SK-N-MC (cell line): Measurements from ENCODE around the gene HOXC9.
A peak's percentile ranks its signal among the peaks of the same experiment; 100 is the strongest.

Experiments used
- DNase-seq: peaks from one replicate; pipeline ENCODE4 v3.0.0-alpha.2; 2011; ENCODE audit warnings: low read depth, low spot score
- H3K27ac ChIP-seq: fragments of 200-600 bp; sonication (generic); 2 replicates; pipeline ENCODE4 v1.5.1; 2016; ENCODE audit warnings: mixed run types
- H3K36me3 ChIP-seq: fragments of 200-600 bp; sonication (generic); 2 replicates; pipeline ENCODE4 v1.6.1; 2017; ENCODE audit warnings: antibody characterized with exemption, low read length, mixed read lengths; ENCODE audit not compliant: insufficient read depth
- H3K4me3 ChIP-seq: fragments of 200-600 bp; sonication (generic); 2 replicates; pipeline ENCODE4 v1.5.1; 2016
- H3K9ac ChIP-seq: fragments of 200-600 bp; sonication (generic); 2 replicates; pipeline ENCODE4 v1.8.0; 2017; ENCODE audit warnings: mixed run types, mixed read lengths; ENCODE audit not compliant: insufficient read length
- H3K9me3 ChIP-seq: fragments of 200-600 bp; sonication (generic); 2 replicates; pipeline ENCODE4 v1.6.1; 2017; ENCODE audit warnings: low read depth, mild to moderate bottlenecking, antibody characterized with exemption, low read length, moderate library complexity, mixed read lengths
- EZH2 ChIP-seq: fragments of 200-600 bp; sonication (generic); IDR thresholded peaks from one replicate; pipeline ENCODE4 v1.6.1; 2017; ENCODE audit warnings: antibody characterized with exemption
- FOXP2 ChIP-seq: optimal IDR thresholded peaks from 2 replicates; pipeline ENCODE3; 2011; ENCODE audit warnings: mild to moderate bottlenecking, moderate library complexity; ENCODE audit not compliant: insufficient read depth; ENCODE audit errors: extremely low read length, control extremely low read depth
- POLR2AphosphoS5 ChIP-seq: IDR thresholded peaks from 2 replicates; pipeline ENCODE4 v1.6.1; 2012; ENCODE audit warnings: mild to moderate bottlenecking, low read depth, low read length, borderline replicate concordance

HOXC9 gene

GRCh38 chr12:54001283-54002187 is 1.6 kb downstream of the HOXC9 start:
- Histone ChIP-seq H3K4me3 (peak overlapping the region; percentile 99), H3K9ac (peak overlapping the region; percentile 98), H3K36me3 (no peaks in the 10 kb centered on the region), H3K9me3 (no peaks in the 10 kb centered on the region), H3K27ac (no peak overlapping the region)
- no peak for DNase-seq
- TF ChIP-seq EZH2 (no peak), FOXP2 (no peak), POLR2AphosphoS5 (no peak)

GRCh38 chr12:54002278-54002914 is 2.4 kb downstream of the HOXC9 start:
- Histone ChIP-seq H3K9me3 (no peaks in the 10 kb centered on the region), H3K9ac (no peak overlapping the region), H3K36me3 (no peaks in the 10 kb centered on the region), H3K27ac (no peak overlapping the region), H3K4me3 (no peak overlapping the region)
- no peak for DNase-seq
- TF ChIP-seq POLR2AphosphoS5 (no peak), FOXP2 (no peak), EZH2 (no peak)

- no peak overlapping the region for H3K9ac ChIP-seq
- no peak for DNase-seq
- no peak overlapping the region for H3K4me3 ChIP-seq
- H3K9me3 ChIP-seq, result no peaks in the 10 kb centered on the region
- no peaks in the 10 kb centered on the region for H3K36me3 ChIP-seq
- TF ChIP-seq POLR2AphosphoS5, result no peak
- TF ChIP-seq EZH2, result no peak
- no peak for TF ChIP-seq FOXP2
- H3K27ac ChIP-seq, result no peak overlapping the region
Measured at GRCh38 chr12:54002915-54003389, 3.0 kb downstream of the HOXC9 start.

GRCh38 chr12:54003625-54004024 is 3.7 kb downstream of the HOXC9 start:
- no peak for DNase-seq
- TF ChIP-seq EZH2 (no peak), POLR2AphosphoS5 (no peak)
- no peaks in the 10 kb centered on the region for H3K36me3 ChIP-seq
- no peak overlapping the region for H3K4me3 ChIP-seq
- no peaks in the 10 kb centered on the region for H3K9me3 ChIP-seq
- H3K9ac ChIP-seq, result no peak overlapping the region
- H3K27ac ChIP-seq, result no peak overlapping the region

- no peaks in the 10 kb centered on the region for H3K9me3 ChIP-seq
- no peak overlapping the region for H3K9ac ChIP-seq
- no peak for TF ChIP-seq FOXP2
- no peak for TF ChIP-seq POLR2AphosphoS5
- no peak for TF ChIP-seq EZH2
- H3K4me3 ChIP-seq, result no peak overlapping the region
- H3K27ac ChIP-seq, result no peak overlapping the region
- no peaks in the 10 kb centered on the region for H3K36me3 ChIP-seq
- no peak for DNase-seq
Measured at GRCh38 chr12:54004063-54004840, 4.3 kb downstream of the HOXC9 start.

GRCh38 chr12:54004841-54005530 is 5.0 kb downstream of the HOXC9 start:
- Histone ChIP-seq H3K36me3 (no peaks in the 10 kb centered on the region), H3K9ac (no peak overlapping the region), H3K27ac (no peak overlapping the region), H3K4me3 (no peak overlapping the region), H3K9me3 (no peaks in the 10 kb centered on the region)
- DNase-seq, result no peak
- TF ChIP-seq POLR2AphosphoS5 (no peak), FOXP2 (no peak), EZH2 (no peak)

GRCh38 chr12:54005531-54005852 is 5.5 kb downstream of the HOXC9 start:
- no peak for DNase-seq
- Histone ChIP-seq H3K9ac (no peak overlapping the region), H3K9me3 (no peaks in the 10 kb centered on the region), H3K4me3 (no peak overlapping the region), H3K36me3 (no peaks in the 10 kb centered on the region), H3K27ac (no peak overlapping the region)
- TF ChIP-seq EZH2, result no peak
- TF ChIP-seq FOXP2, result no peak
- no peak for TF ChIP-seq POLR2AphosphoS5

- no peak for DNase-seq
- H3K9ac ChIP-seq, result no peak overlapping the region
- H3K27ac ChIP-seq, result no peak overlapping the region
- no peaks in the 10 kb centered on the region for H3K36me3 ChIP-seq
- H3K9me3 ChIP-seq, result no peaks in the 10 kb centered on the region
- TF ChIP-seq POLR2AphosphoS5, result no peak
- no peak for TF ChIP-seq EZH2
- no peak for TF ChIP-seq FOXP2
- no peak overlapping the region; the same call in 1 of the 2 replicates for H3K4me3 ChIP-seq
Measured at GRCh38 chr12:54005853-54006558, 6.0 kb downstream of the HOXC9 start.
